Liver (tissue), 9 donors: Measurements from ENCODE around the gene UBR1. TPM values are rescaled to one million over a fixed set of nuclear protein-coding genes. Genes with fewer than 3 reads are reported as not detected.

Source experiments
- DNase-seq: peaks from one replicate; pipeline ENCODE4 v3.0.0-alpha.2; 2017; ENCODE audit warnings: low spot score
- H3K27ac ChIP-seq, 2 donors: one replicate each; pipeline ENCODE4 v1.7.0; 2013; ENCODE audit warnings: inconsistent platforms in 2 of 2, low read length in 2 of 2, control low read depth in 1 of 2, low read depth in 1 of 2, mild to moderate bottlenecking in 1 of 2
- H3K27me3 ChIP-seq, 4 donors: one replicate each; pipeline versions ENCODE4 v1.6.1 to v1.7.0; 2013; ENCODE audit warnings: low read length in 3 of 4, inconsistent platforms in 1 of 4, mild to moderate bottlenecking in 1 of 4, moderate library complexity in 1 of 4; ENCODE audit not compliant: control insufficient read depth in 4 of 4, insufficient read depth in 4 of 4
- H3K36me3 ChIP-seq, 4 donors: one replicate each; pipeline versions ENCODE4 v1.6.1 to v1.7.0; 2013; ENCODE audit warnings: low read length in 3 of 4, mild to moderate bottlenecking in 3 of 4, low read depth in 1 of 4, moderate library complexity in 1 of 4; ENCODE audit not compliant: control insufficient read depth in 4 of 4, insufficient read depth in 3 of 4
- H3K4me1 ChIP-seq, 4 donors: one replicate each; pipeline versions ENCODE4 v1.6.1 to v1.7.0; 2013; ENCODE audit warnings: low read length in 3 of 4, mild to moderate bottlenecking in 3 of 4, moderate library complexity in 1 of 4; ENCODE audit not compliant: control insufficient read depth in 4 of 4, insufficient read depth in 4 of 4
- H3K4me3 ChIP-seq, 3 donors: one replicate each; pipeline versions ENCODE4 v1.6.1 to v1.7.0; 2013; ENCODE audit warnings: low read length in 3 of 3, control low read depth in 1 of 3, low read depth in 1 of 3, mild to moderate bottlenecking in 1 of 3
- H3K9ac ChIP-seq, 2 donors: one replicate each; pipeline ENCODE4 v1.7.0; 2013; ENCODE audit warnings: low read length in 2 of 2, mild to moderate bottlenecking in 2 of 2, moderate library complexity in 2 of 2, control low read depth in 1 of 2, low read depth in 1 of 2
- H3K9me3 ChIP-seq, 4 donors: one replicate each; pipeline versions ENCODE4 v1.6.1 to v1.7.0; 2013; ENCODE audit warnings: low read length in 3 of 4; ENCODE audit not compliant: control insufficient read depth in 4 of 4
- ATF3 ChIP-seq: IDR thresholded peaks from 2 replicates; pipeline ENCODE4 v1.6.1; 2016; ENCODE audit warnings: antibody characterized with exemption
- EGR1 ChIP-seq, 2 donors: IDR thresholded peaks; 2 replicates each; pipeline ENCODE4 v1.6.1; 2016 to 2018; ENCODE audit warnings: antibody characterized with exemption in 2 of 2, low read depth in 2 of 2
- FOXA1 ChIP-seq: IDR thresholded peaks from 2 replicates; pipeline ENCODE4 v1.6.1; 2016; ENCODE audit warnings: antibody characterized with exemption
- FOXA2 ChIP-seq: IDR thresholded peaks from 2 replicates; pipeline ENCODE4 v1.6.1; 2016; ENCODE audit warnings: antibody characterized with exemption
- GABPA ChIP-seq, 2 donors: IDR thresholded peaks in 1 of 2; conservative IDR thresholded peaks in 1 of 2; 2 replicates each; pipeline ENCODE4 v1.6.1; 2016; ENCODE audit warnings: antibody characterized with exemption in 2 of 2, mild to moderate bottlenecking in 1 of 2, moderate library complexity in 1 of 2
- HNF4A ChIP-seq, 2 donors: conservative IDR thresholded peaks; 2 replicates each; pipeline ENCODE4 v1.6.1; 2016; ENCODE audit warnings: antibody characterized with exemption in 2 of 2, mild to moderate bottlenecking in 2 of 2
- HNF4G ChIP-seq: IDR thresholded peaks from 2 replicates; pipeline ENCODE4 v1.6.1; 2016; ENCODE audit warnings: antibody characterized with exemption
- JUND ChIP-seq, 2 donors: IDR thresholded peaks; 2 replicates each; pipeline ENCODE4 v1.6.1; 2016; ENCODE audit warnings: antibody characterized with exemption in 2 of 2
- NR2F2 ChIP-seq: IDR thresholded peaks from 2 replicates; pipeline ENCODE4 v1.6.1; 2016; ENCODE audit warnings: antibody characterized with exemption
- RAD21 ChIP-seq, 2 donors: IDR thresholded peaks; 2 replicates each; pipeline ENCODE4 v1.6.1; 2016; ENCODE audit warnings: antibody characterized with exemption in 2 of 2, mild to moderate bottlenecking in 2 of 2
- RXRA ChIP-seq, 2 donors: IDR thresholded peaks; 2 replicates each; pipeline ENCODE4 v1.6.1; 2017 to 2018; ENCODE audit warnings: antibody characterized with exemption in 2 of 2, mild to moderate bottlenecking in 1 of 2
- SP1 ChIP-seq: IDR thresholded peaks from 2 replicates; pipeline ENCODE4 v1.6.1; 2018; ENCODE audit warnings: antibody characterized with exemption, mild to moderate bottlenecking
- TAF1 ChIP-seq: conservative IDR thresholded peaks from 2 replicates; pipeline ENCODE4 v1.6.1; 2016; ENCODE audit warnings: antibody characterized with exemption, mild to moderate bottlenecking
- YY1 ChIP-seq: IDR thresholded peaks from 2 replicates; pipeline ENCODE4 v1.6.1; 2016; ENCODE audit warnings: antibody characterized with exemption, mild to moderate bottlenecking
- ZBTB33 ChIP-seq: IDR thresholded peaks from 2 replicates; pipeline ENCODE4 v1.6.1; 2016; ENCODE audit warnings: antibody characterized with exemption
- WGBS: extraction: QIAGEN DNeasy Blood & Tissue Kit; methylation state at CpG from one replicate; pipeline ENCODE4 v1.1.7; 2013; 5-methylcytosine and 5-hydroxymethylcytosine counted together
- polyA plus RNA-seq, 2 donors: library from polyadenylated mRNA; stranded (reverse) in 1 of 2; unstranded in 1 of 2; fragments of 200-250 nt in 1 of 2; fragments of >200 nt in 1 of 2; fragmentation: Nextera tagmentation in 1 of 2; extraction: Ambion mirVana in 1 of 2; gene quantifications; one replicate each; pipeline versions ENCODE4 v1.2.1 to v1.2.3, GENCODE V29; 2013 to 2015
- total RNA-seq, 2 donors: library from RNA; depleted of rRNA; stranded (reverse); fragments of >200 nt; gene quantifications; one replicate each; pipeline ENCODE4 v1.2.3, GENCODE V29; 2014
- TF ChIP-seq, protein P1 (sequence below): fragments of 150-350 bp; IDR thresholded peaks from 2 replicates; pipeline ENCODE4 v1.5.1; 2017; ENCODE audit warnings: improper control_type of control experiment, low read depth, low read length; ENCODE audit not compliant: missing input control
- TF ChIP-seq, protein P2 (sequence below): IDR thresholded peaks from 2 replicates; pipeline ENCODE4 v1.6.1; 2016; ENCODE audit warnings: antibody characterized with exemption, mild to moderate bottlenecking
- TF ChIP-seq, protein P3 (sequence below): IDR thresholded peaks from 2 replicates; pipeline ENCODE4 v1.6.1; 2016; ENCODE audit warnings: antibody characterized with exemption
- donor health status: healthy.
- donor health status: healthy.
- donor health status: healthy.
- donor health status: healthy.
- donor health status: healthy.

Gene UBR1
- total and polyA plus RNA-seq, 4 donors = 3.7 to 25.3 (median 10.9) TPM

DNA sequence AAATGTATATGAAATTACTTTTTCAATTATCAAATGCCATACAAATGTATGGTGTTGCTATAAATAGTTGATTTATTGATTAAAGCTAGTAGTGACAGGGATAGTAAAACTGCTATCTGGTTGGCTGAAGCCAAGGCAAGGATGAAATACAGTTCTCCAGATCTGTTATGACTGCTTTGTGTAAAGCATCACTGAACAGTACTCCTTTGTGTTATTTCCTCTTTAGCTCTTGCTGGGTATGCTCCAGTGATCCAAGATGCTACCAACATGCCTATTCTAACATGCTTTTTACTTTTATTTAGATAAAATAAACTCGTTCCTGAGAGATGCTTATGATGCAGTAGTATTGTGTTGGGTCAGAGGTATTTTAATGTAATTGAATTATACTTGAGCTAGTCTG, 12.4 kb upstream of the UBR1 start:
- Histone ChIP-seq H3K9ac (no peak overlapping the region), H3K27me3 (peaks cover 0 to 3% (median 0%) of the 10 kb centered on the region in 4 donors), H3K36me3 (no peaks in the 10 kb centered on the region), H3K4me3 (no peak overlapping the region), H3K9me3 (no peaks in the 10 kb centered on the region), H3K27ac (no peak overlapping the region), H3K4me1 (peaks cover 0 to 4% (median 2%) of the 10 kb centered on the region in 4 donors)
- no peak for DNase-seq
- TF ChIP-seq HNF4A (conservative IDR thresholded peaks at IDR 0.05) (no peak), TAF1 (no peak), HNF4G (no peak), FOXA1 (no peak), ATF3 (no peak), EGR1 (IDR thresholded peaks at IDR 0.05; ENCODE audit: low read depth in 2 of 2) (no peak), NR2F2 (no peak), YY1 (no peak), RAD21 (IDR thresholded peaks at IDR 0.05) (no peak), JUND (IDR thresholded peaks at IDR 0.05) (no peak), GABPA (IDR thresholded peaks at IDR 0.05 in 1 of 2, conservative IDR thresholded peaks at IDR 0.05 in 1 of 2) (no peak), ZBTB33 (no peak), RXRA (IDR thresholded peaks at IDR 0.05) (no peak), FOXA2 (no peak), SP1 (no peak)
- TF ChIP-seq, protein P1, sequence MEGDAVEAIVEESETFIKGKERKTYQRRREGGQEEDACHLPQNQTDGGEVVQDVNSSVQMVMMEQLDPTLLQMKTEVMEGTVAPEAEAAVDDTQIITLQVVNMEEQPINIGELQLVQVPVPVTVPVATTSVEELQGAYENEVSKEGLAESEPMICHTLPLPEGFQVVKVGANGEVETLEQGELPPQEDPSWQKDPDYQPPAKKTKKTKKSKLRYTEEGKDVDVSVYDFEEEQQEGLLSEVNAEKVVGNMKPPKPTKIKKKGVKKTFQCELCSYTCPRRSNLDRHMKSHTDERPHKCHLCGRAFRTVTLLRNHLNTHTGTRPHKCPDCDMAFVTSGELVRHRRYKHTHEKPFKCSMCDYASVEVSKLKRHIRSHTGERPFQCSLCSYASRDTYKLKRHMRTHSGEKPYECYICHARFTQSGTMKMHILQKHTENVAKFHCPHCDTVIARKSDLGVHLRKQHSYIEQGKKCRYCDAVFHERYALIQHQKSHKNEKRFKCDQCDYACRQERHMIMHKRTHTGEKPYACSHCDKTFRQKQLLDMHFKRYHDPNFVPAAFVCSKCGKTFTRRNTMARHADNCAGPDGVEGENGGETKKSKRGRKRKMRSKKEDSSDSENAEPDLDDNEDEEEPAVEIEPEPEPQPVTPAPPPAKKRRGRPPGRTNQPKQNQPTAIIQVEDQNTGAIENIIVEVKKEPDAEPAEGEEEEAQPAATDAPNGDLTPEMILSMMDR = no peak
- TF ChIP-seq, protein P2, sequence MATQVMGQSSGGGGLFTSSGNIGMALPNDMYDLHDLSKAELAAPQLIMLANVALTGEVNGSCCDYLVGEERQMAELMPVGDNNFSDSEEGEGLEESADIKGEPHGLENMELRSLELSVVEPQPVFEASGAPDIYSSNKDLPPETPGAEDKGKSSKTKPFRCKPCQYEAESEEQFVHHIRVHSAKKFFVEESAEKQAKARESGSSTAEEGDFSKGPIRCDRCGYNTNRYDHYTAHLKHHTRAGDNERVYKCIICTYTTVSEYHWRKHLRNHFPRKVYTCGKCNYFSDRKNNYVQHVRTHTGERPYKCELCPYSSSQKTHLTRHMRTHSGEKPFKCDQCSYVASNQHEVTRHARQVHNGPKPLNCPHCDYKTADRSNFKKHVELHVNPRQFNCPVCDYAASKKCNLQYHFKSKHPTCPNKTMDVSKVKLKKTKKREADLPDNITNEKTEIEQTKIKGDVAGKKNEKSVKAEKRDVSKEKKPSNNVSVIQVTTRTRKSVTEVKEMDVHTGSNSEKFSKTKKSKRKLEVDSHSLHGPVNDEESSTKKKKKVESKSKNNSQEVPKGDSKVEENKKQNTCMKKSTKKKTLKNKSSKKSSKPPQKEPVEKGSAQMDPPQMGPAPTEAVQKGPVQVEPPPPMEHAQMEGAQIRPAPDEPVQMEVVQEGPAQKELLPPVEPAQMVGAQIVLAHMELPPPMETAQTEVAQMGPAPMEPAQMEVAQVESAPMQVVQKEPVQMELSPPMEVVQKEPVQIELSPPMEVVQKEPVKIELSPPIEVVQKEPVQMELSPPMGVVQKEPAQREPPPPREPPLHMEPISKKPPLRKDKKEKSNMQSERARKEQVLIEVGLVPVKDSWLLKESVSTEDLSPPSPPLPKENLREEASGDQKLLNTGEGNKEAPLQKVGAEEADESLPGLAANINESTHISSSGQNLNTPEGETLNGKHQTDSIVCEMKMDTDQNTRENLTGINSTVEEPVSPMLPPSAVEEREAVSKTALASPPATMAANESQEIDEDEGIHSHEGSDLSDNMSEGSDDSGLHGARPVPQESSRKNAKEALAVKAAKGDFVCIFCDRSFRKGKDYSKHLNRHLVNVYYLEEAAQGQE = no peak
- TF ChIP-seq, protein P3, sequence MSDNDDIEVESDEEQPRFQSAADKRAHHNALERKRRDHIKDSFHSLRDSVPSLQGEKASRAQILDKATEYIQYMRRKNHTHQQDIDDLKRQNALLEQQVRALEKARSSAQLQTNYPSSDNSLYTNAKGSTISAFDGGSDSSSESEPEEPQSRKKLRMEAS = no peak
- 46% methylated on average over 1 of the region's 1 CpG for WGBS
